Measurements from ENCODE around the gene CFAP73. TPM values are rescaled to one million over a fixed set of nuclear protein-coding genes. Genes with fewer than 3 reads are reported as not detected.
"Not testable (repeated sequence)": the region's sequence is repeated elsewhere in the genome, so short reads cannot be mapped to it uniquely, and the experiment has no call there.

The CFAP73 gene
- polyA plus RNA-seq, 1 of the 3 experiments (the other 2 are of a cell fraction), result not detected

GRCh38 chr12:113204804-113205203 lies 55.3 kb downstream of the CFAP73 start:
- no peak overlapping the region for H2AFZ ChIP-seq (ENCODE audit: low read depth)
- TF ChIP-seq, protein P1, sequence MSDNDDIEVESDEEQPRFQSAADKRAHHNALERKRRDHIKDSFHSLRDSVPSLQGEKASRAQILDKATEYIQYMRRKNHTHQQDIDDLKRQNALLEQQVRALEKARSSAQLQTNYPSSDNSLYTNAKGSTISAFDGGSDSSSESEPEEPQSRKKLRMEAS (IDR thresholded peaks at IDR 0.05; ENCODE audit: low read depth), result no peak
- no peaks in the 10 kb centered on the region for H4K20me1 ChIP-seq (ENCODE audit: insufficient read depth)
- ChIA-PET POLR2A (no interaction called here), CTCF (interaction anchor here (0.8 to 3.7 kb wide), 3 partner anchors 154 to 221 kb away, joined by 3 to 14 read pairs (median 6); no protein-coding TSS in a partner anchor)
- H3K79me2 ChIP-seq (ENCODE audit: insufficient read depth), result no peaks in the 10 kb centered on the region
- no peaks in the 10 kb centered on the region for H3K9me2 ChIP-seq
- H3K36me3 ChIP-seq (replicated peaks in 1 of 2; ENCODE audit: control insufficient read depth in 1 of 2, insufficient read depth in 2 of 2, low read length in 1 of 2), result no peaks in the 10 kb centered on the region
- no peak for DNase-seq
- no peak overlapping the region for H3K27ac ChIP-seq (ENCODE audit: low read depth in 2 of 2, low read length in 1 of 2)
- no peaks in the 10 kb centered on the region for H3K9me3 ChIP-seq
- 90% methylated on average over 3 of the region's 3 CpGs for WGBS (ENCODE audit: low lambda C conversion rate)
- no peak overlapping the region for H3K4me2 ChIP-seq
- no peaks in the 10 kb centered on the region for H3F3A ChIP-seq (replicated peaks; ENCODE audit: insufficient read depth)
- H3K9ac ChIP-seq, result no peak overlapping the region
- H3K27me3 ChIP-seq (ENCODE audit: insufficient read depth), result no peaks in the 10 kb centered on the region
- peaks cover 0 to 10% of the 10 kb centered on the region in 2 experiments; a peak in 1 of 4 replicates for H3K4me1 ChIP-seq (ENCODE audit: control insufficient read depth in 1 of 2, insufficient read depth in 2 of 2, low read depth in 1 of 2, low read length in 1 of 2)
- no peak overlapping the region for H3K4me3 ChIP-seq (ENCODE audit: low read depth in 2 of 2, low read length in 1 of 2)

DNA sequence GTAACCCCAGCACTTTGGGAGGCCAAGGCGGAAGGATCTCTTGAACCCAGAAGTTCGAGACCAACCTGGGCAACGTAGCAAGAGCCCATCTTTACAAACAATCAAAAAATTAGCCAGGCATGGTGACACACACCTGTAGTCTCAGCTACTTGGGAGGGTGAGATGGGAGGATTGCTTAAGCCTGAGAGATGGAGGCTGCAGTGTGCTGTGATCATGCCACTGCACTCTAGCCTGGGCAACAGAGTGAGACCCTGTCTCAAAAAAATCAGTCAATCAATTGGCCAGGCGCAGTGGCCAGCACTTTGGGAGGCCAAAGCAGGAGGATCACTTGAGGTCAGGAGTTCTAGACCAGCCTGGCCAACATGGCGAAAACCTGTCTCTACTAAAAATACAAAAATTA lies 57.3 kb downstream of the CFAP73 start:
- H2AFZ ChIP-seq (ENCODE audit: low read depth); DNase-seq; H3K79me2 ChIP-seq (ENCODE audit: insufficient read depth); H3F3A ChIP-seq (replicated peaks; ENCODE audit: insufficient read depth); H3K27me3 ChIP-seq (ENCODE audit: insufficient read depth); H3K4me3 ChIP-seq (ENCODE audit: low read depth in 2 of 2, low read length in 1 of 2); H3K9me3 ChIP-seq; H3K36me3 ChIP-seq (replicated peaks in 1 of 2; ENCODE audit: control insufficient read depth in 1 of 2, insufficient read depth in 2 of 2, low read length in 1 of 2); POLR2A ChIA-PET; H4K20me1 ChIP-seq (ENCODE audit: insufficient read depth); H3K4me1 ChIP-seq (ENCODE audit: control insufficient read depth in 1 of 2, insufficient read depth in 2 of 2, low read depth in 1 of 2, low read length in 1 of 2); H3K9ac ChIP-seq; H3K9me2 ChIP-seq; H3K4me2 ChIP-seq; H3K27ac ChIP-seq (ENCODE audit: low read depth in 2 of 2, low read length in 1 of 2): not testable (repeated sequence)
- 95% methylated on average over 5 of the region's 5 CpGs for WGBS (ENCODE audit: low lambda C conversion rate)
- CTCF ChIA-PET, result interaction anchor here (0.7 kb wide), 1 partner anchor 12 kb away, joined by 3 read pairs; no protein-coding TSS in a partner anchor

DNA sequence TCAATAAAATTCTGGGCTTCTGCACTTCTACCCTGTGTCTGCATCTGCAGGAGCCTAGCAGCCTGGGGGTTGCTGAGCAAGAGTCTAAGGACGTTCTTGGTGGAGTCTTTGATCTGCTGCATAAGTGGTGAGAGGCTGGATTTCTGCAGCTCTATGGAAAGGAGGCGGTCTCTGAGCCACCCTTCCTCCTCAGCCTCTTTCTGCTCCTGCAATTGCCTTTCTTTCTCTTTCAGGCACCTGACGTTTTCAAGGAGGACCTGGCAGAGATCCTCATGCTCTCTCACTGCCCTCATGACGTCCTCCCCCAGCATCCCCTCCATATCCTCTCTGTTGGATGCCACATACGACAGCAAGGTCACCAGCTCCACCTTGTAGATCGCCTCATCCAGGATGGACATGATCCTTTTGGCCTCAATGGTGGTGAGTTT lies 58.1 kb downstream of the CFAP73 start:
- 82% methylated on average over 6 of the region's 6 CpGs for WGBS (ENCODE audit: low lambda C conversion rate)
- H3K27me3 ChIP-seq (ENCODE audit: insufficient read depth), result no peaks in the 10 kb centered on the region
- H3K9ac ChIP-seq, result no peak overlapping the region
- no peaks in the 10 kb centered on the region for H3K9me3 ChIP-seq
- H2AFZ ChIP-seq (ENCODE audit: low read depth), result 0 out of 2 replicates have a peak overlapping the region, but pooled peaks have one; percentile 35
- H3K79me2 ChIP-seq (ENCODE audit: insufficient read depth), result no peaks in the 10 kb centered on the region
- H3K4me2 ChIP-seq, result no peak overlapping the region
- no peak for DNase-seq
- H3F3A ChIP-seq (replicated peaks; ENCODE audit: insufficient read depth), result no peaks in the 10 kb centered on the region
- H3K27ac ChIP-seq (ENCODE audit: low read depth in 2 of 2, low read length in 1 of 2), result no peak overlapping the region
- CTCF ChIA-PET, result no interaction called here
- H3K4me3 ChIP-seq (ENCODE audit: low read depth in 2 of 2, low read length in 1 of 2), result no peak overlapping the region
- POLR2A ChIA-PET, result no interaction called here
- H3K36me3 ChIP-seq (replicated peaks in 1 of 2; ENCODE audit: control insufficient read depth in 1 of 2, insufficient read depth in 2 of 2, low read length in 1 of 2), result no peaks in the 10 kb centered on the region
- no peaks in the 10 kb centered on the region for H4K20me1 ChIP-seq (ENCODE audit: insufficient read depth)
- TF ChIP-seq YY1 (IDR thresholded peaks at IDR 0.05; ENCODE audit: low read depth), result no peak
- TF ChIP-seq NFIC (IDR thresholded peaks at IDR 0.05; ENCODE audit: borderline replicate concordance), result no peak
- TF ChIP-seq ELF1 (IDR thresholded peaks at IDR 0.05), result no peak
- no peak for TF ChIP-seq RCOR1 (IDR thresholded peaks at IDR 0.05; ENCODE audit: low read length)
- TF ChIP-seq FOSL2 (IDR thresholded peaks at IDR 0.05; ENCODE audit: borderline replicate concordance, low read depth), result no peak
- TF ChIP-seq IRF3 (IDR thresholded peaks at IDR 0.05; ENCODE audit: low read depth, low read length), result no peak
- TF ChIP-seq FOXM1 (IDR thresholded peaks at IDR 0.05; ENCODE audit: low read depth), result no peak
- TF ChIP-seq, protein P2, sequence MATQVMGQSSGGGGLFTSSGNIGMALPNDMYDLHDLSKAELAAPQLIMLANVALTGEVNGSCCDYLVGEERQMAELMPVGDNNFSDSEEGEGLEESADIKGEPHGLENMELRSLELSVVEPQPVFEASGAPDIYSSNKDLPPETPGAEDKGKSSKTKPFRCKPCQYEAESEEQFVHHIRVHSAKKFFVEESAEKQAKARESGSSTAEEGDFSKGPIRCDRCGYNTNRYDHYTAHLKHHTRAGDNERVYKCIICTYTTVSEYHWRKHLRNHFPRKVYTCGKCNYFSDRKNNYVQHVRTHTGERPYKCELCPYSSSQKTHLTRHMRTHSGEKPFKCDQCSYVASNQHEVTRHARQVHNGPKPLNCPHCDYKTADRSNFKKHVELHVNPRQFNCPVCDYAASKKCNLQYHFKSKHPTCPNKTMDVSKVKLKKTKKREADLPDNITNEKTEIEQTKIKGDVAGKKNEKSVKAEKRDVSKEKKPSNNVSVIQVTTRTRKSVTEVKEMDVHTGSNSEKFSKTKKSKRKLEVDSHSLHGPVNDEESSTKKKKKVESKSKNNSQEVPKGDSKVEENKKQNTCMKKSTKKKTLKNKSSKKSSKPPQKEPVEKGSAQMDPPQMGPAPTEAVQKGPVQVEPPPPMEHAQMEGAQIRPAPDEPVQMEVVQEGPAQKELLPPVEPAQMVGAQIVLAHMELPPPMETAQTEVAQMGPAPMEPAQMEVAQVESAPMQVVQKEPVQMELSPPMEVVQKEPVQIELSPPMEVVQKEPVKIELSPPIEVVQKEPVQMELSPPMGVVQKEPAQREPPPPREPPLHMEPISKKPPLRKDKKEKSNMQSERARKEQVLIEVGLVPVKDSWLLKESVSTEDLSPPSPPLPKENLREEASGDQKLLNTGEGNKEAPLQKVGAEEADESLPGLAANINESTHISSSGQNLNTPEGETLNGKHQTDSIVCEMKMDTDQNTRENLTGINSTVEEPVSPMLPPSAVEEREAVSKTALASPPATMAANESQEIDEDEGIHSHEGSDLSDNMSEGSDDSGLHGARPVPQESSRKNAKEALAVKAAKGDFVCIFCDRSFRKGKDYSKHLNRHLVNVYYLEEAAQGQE (IDR thresholded peaks at IDR 0.05; ENCODE audit: low read depth, low read length), result no peak
- TF ChIP-seq EZH2phosphoT487 (IDR thresholded peaks at IDR 0.05; ENCODE audit: borderline replicate concordance, low read depth), result no peak
- no peak for TF ChIP-seq JUND (IDR thresholded peaks at IDR 0.05)
- TF ChIP-seq TEAD4 (IDR thresholded peaks at IDR 0.05; ENCODE audit: borderline replicate concordance, insufficient read depth), result no peak
- no peak for TF ChIP-seq TCF12 (IDR thresholded peaks at IDR 0.05)
- TF ChIP-seq GABPA (IDR thresholded peaks at IDR 0.05; ENCODE audit: low read depth), result no peak
- TF ChIP-seq POLR2AphosphoS5 (IDR thresholded peaks at IDR 0.05; ENCODE audit: low read depth, low read length), result no peak
- no peak for TF ChIP-seq SMC3 (IDR thresholded peaks at IDR 0.05; ENCODE audit: low read depth, low read length)
- no peak for TF ChIP-seq GATA2 (CRISPR knock-in tag; IDR thresholded peaks at IDR 0.05)
- H3K9me2 ChIP-seq, result no peaks in the 10 kb centered on the region
- H3K4me1 ChIP-seq (ENCODE audit: control insufficient read depth in 1 of 2, insufficient read depth in 2 of 2, low read depth in 1 of 2, low read length in 1 of 2), result no peaks in the 10 kb centered on the region

All from SK-N-SH (cell line).